Activated T-cell treated with anti-CD3 and anti-CD28 coated beads, Interleukin-2, amount 50 U/mL, for 4 hours (primary cell): ENCODE results near the gene HTR3B. TPM values are rescaled to one million over a fixed set of nuclear protein-coding genes. Genes with fewer than 3 reads are reported as not detected.
"Not testable (repeated sequence)": the region's sequence is repeated elsewhere in the genome, so short reads cannot be mapped to it uniquely, and the experiment has no call there.

Experiments
- ATAC-seq, 2 donors: fragments of 200-7000 bp; cut with Tn5 transposase; one replicate each; pipeline ENCODE4 v1.10.0; 2021
- DNase-seq: peaks from one replicate; pipeline ENCODE4 v3.0.0-alpha.2; 2020
- H3K27me3 Mint-ChIP-seq: one replicate; pipeline ENCODE4 v1.8.0; 2021; ENCODE audit warnings: low read depth, mixed read lengths
- H3K36me3 Mint-ChIP-seq: one replicate; pipeline ENCODE4 v1.8.0; 2022; ENCODE audit warnings: mixed read lengths; ENCODE audit not compliant: insufficient read depth
- H3K4me1 Mint-ChIP-seq: one replicate; pipeline ENCODE4 v1.8.0; 2021; ENCODE audit warnings: low read depth, mixed read lengths
- H3K4me3 Mint-ChIP-seq: one replicate; pipeline ENCODE4 v1.8.0; 2021; ENCODE audit warnings: mild to moderate bottlenecking, moderate library complexity, mixed read lengths
- H3K9me3 Mint-ChIP-seq: one replicate; pipeline ENCODE4 v1.8.0; 2021; ENCODE audit warnings: mixed read lengths
- total RNA-seq, 3 donors: library from RNA; stranded (reverse); gene quantifications; one replicate each; pipeline ENCODE4 v1.2.1, GENCODE V29; 2021

The HTR3B gene
- total RNA-seq, 3 donors from 2014 or later: not detected

DNA sequence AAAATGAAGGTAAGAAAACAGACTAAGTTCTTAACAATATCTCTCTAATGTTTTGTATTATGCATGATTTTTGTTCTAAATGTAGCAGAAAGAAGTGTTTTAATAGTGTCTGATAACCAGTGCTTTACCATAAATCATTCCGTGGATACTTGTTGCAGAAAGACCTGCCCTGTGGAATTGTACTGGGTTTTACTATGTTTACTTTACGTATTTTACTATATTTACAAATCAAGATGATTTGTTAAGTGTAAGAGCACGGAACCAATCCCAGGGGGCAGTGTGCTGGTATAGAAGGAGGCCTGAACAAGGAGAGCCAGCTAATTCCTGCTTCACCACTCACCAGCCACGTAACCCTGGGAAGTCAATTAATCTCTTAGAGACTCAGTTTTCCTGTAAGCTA lies 1.4 kb downstream of the HTR3B start:
- no peaks in the 10 kb centered on the region for H3K9me3 Mint-ChIP-seq
- ATAC-seq (no peak), DNase-seq (no peak)
- H3K4me1 Mint-ChIP-seq: no peaks in the 10 kb centered on the region
- H3K4me3 Mint-ChIP-seq: no peak overlapping the region
- peaks cover 2% of the 10 kb centered on the region for H3K27me3 Mint-ChIP-seq
- H3K36me3 Mint-ChIP-seq: no peaks in the 10 kb centered on the region

DNA sequence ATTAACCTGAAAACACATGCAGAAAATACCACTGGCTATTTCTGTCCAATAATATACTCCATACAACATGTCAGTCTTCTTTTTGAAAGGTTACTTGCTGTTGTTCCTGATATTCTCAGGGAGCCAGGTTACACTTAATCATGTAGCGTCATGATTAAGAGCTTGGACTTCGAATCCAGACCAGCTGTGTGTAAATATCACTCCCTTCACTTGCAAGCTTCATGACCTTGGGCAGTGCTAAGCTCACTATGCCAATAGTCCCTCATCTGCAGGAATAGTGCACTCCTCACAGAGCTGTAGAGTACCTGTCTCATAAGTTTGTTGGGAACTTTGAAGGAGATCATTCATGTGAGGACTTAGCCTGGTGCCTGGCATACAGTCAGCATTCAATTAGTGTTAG lies 1.9 kb downstream of the HTR3B start:
- Mint-ChIP-seq H3K4me3 (no peak overlapping the region), H3K36me3 (no peaks in the 10 kb centered on the region), H3K27me3 (no peaks in the 10 kb centered on the region), H3K4me1 (no peaks in the 10 kb centered on the region), H3K9me3 (no peaks in the 10 kb centered on the region)
- no peak for ATAC-seq
- DNase-seq: no peak

DNA sequence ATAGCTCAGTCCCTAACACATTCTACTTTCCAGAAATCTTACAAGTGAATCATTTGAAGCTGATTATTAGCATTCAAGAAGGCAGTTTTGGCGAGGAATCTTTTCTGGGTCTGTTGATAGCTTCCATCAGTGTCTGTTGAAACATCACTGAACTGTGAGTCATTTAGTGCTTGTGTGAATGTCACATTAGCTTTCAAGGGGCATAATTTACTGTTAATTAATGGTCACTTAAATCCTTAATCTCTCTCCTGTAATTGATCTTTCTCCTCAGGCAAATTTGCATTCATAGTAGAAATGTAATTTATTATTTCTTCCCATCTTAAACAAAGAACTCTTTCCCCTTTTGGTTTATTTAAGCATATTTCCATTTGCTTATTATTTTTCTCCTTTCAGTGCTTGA lies 2.6 kb downstream of the HTR3B start:
- H3K36me3 Mint-ChIP-seq: no peaks in the 10 kb centered on the region
- H3K4me1 Mint-ChIP-seq: no peaks in the 10 kb centered on the region
- H3K9me3 Mint-ChIP-seq: no peaks in the 10 kb centered on the region
- no peak overlapping the region for H3K4me3 Mint-ChIP-seq
- ATAC-seq: no peak
- DNase-seq: no peak
- no peaks in the 10 kb centered on the region for H3K27me3 Mint-ChIP-seq

DNA sequence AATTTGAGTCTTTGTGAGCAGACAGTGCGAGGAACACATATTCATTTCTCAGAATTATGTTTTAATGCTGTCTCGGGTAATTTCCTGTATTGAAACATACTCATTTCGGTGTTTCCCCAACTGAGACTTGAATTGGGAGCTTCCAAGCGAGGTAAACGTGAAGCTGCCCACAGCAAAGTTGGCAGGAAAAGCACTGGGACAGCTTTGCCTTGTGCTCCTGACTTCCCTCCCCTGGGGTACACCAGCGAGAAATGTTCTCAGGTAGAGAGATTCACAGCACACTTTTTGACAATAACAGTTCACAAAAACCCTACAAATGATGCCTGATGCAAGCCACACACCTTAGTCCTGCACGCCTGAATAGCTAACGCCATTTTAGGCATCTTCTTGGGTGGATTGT lies 3.1 kb downstream of the HTR3B start:
- ATAC-seq: no peak
- Mint-ChIP-seq H3K36me3 (no peaks in the 10 kb centered on the region), H3K27me3 (no peaks in the 10 kb centered on the region), H3K9me3 (no peaks in the 10 kb centered on the region), H3K4me3 (no peak overlapping the region), H3K4me1 (no peaks in the 10 kb centered on the region)
- DNase-seq: no peak

DNA sequence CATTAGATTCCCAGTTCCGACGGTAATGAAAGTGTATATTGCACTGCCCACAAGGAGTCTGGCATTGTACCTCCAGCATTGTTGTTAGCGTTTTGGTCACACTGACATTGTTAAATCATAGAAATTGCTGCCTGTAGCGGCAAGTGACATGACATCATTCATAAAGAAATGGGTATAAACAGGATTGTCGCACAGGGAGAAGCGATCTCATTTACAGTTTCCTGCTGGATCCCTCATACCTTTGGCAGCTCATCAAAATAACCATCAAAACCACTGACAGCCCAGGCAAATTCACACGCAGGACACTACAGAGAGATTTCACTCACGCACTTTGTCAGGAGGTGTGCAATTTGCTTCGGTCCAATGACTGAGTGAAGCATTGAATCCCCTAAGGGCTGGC lies 3.5 kb downstream of the HTR3B start:
- Mint-ChIP-seq H3K36me3 (no peaks in the 10 kb centered on the region), H3K27me3 (no peaks in the 10 kb centered on the region), H3K9me3 (no peaks in the 10 kb centered on the region), H3K4me1 (no peaks in the 10 kb centered on the region), H3K4me3 (no peak overlapping the region)
- DNase-seq (no peak), ATAC-seq (no peak)

DNA sequence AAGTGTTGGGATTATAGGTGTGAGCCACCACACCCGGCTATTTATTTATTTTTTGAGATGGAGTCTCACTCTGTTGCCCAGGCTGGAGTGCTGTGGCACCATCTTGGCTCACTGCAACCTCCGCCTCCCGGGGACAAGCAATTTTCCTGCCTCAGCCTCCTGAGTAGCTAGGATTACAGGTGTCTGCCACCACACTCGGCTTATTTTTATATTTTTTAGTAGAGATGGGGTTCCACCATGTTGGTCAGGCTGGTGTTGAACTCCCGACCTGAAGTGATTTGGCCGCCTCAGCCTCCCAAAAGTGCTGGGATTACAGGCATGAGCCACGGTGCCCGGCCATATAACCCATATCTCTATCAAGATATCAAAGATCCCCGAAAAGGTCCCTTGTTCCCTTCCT lies 6.9 kb downstream of the HTR3B start:
- H3K36me3 Mint-ChIP-seq, H3K9me3 Mint-ChIP-seq, ATAC-seq, H3K27me3 Mint-ChIP-seq, DNase-seq, H3K4me3 Mint-ChIP-seq, H3K4me1 Mint-ChIP-seq: not testable (repeated sequence)

DNA sequence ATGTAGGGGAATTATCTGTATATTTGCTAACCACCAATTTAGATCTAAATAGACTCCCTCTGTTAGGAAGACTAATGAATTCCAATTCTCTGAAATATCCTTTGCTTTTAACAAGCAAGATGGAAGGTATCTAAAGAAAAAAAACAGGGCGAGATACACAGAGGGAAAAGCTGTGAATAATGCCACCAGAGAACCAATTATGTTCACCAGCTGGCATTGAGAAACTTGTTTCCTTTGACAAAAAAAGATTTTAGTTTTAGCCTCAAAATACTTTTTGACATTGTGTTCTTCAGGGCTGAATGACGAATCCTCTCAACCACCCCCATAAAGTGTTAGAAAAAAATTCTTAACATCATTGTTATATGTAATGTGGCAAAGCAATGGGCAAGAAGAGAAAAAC lies 19.0 kb downstream of the HTR3B start:
- H3K4me1 Mint-ChIP-seq: no peaks in the 10 kb centered on the region
- no peak overlapping the region for H3K4me3 Mint-ChIP-seq
- ATAC-seq (no peak), DNase-seq (no peak)
- H3K27me3 Mint-ChIP-seq: peaks cover 17% of the 10 kb centered on the region
- no peaks in the 10 kb centered on the region for H3K9me3 Mint-ChIP-seq
- H3K36me3 Mint-ChIP-seq: no peaks in the 10 kb centered on the region

DNA sequence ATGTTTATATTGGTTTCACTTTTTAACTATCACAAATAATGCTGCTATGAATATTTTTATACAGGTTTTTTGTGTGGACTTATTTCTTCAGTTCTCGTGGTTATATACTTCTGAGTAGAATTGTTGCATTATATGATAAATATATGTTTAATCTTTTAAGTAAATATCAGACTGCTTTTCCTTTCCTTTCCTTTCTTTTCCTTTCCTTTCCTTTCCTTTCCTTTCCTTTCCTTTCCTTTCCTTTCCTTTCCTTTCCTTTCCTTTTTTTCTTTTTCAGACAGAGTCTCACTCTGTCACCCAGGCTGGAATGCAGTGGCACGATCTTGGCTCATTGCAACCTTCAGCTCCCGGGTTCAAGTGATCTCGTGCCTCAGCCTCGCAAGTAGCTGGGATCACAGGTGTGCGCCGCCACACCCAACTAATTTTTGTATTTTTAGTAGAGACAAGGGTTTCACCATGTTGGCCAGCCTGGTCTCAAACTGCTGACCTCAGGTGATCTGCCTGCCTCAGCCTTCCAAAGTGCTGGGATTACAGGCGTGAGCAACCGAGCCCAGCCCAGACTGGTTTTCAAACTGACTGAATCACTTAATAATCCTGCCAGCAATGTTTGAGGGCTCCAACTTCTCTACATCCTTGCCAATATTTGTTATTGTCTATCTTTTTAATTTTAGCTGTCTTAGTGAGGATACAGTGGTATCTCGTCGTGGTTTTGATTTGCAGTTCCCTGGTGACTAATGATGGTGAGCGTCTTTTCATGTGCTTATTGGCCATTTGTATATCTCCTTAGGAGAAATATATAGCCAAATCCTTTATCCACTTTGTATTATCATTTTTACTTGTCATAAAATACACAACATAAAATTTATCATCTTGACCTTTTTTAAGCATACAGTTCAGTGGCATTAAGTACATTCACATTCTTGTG lies 21.9 kb downstream of the HTR3B start:
- no peaks in the 10 kb centered on the region for H3K36me3 Mint-ChIP-seq
- no peaks in the 10 kb centered on the region for H3K9me3 Mint-ChIP-seq
- H3K27me3 Mint-ChIP-seq: peaks cover 17% of the 10 kb centered on the region
- no peaks in the 10 kb centered on the region for H3K4me1 Mint-ChIP-seq
- ATAC-seq: no peak
- no peak overlapping the region for H3K4me3 Mint-ChIP-seq
- DNase-seq: no peak

DNA sequence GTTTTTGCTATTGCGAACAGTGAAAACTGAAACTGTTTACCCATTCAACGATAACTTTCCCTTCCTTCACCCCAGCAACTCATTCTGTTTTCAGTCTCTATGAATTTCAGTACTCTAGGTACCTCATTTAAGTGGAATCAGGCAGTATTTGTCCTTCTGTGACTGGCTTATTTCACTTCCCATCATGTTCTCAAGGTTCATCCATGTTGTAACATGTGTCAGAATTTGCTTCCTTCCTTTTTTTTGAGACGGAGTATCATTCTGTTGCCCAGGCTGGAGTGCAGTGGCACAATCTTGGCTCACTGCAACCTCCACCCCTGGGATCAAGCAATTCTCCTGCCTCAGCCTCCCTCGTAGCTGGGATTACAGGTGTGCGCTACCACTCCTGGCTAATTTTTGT lies 23.7 kb downstream of the HTR3B start:
- Mint-ChIP-seq H3K36me3 (no peaks in the 10 kb centered on the region), H3K4me3 (no peak overlapping the region), H3K9me3 (no peaks in the 10 kb centered on the region), H3K27me3 (peaks cover 21% of the 10 kb centered on the region), H3K4me1 (no peaks in the 10 kb centered on the region)
- ATAC-seq (no peak), DNase-seq (no peak)

DNA sequence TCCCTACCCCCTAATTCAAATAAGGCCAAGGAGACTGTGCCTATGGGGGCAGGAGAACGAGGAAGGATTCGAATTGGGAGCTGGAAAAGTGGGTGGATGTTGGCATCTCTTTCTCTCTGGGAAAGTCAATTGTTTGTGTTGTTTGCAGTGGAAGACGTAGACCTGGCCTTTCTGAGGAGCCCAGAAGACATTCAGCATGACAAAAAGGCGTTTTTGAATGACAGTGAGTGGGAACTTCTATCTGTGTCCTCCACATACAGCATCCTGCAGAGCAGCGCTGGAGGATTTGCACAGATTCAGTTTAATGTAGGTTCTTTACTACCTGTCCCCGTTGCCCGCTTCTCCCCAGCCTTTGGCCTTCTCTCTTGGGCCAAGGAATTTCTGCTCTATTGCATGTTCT lies 28.2 kb downstream of the HTR3B start:
- no peaks in the 10 kb centered on the region for H3K36me3 Mint-ChIP-seq
- peaks cover 28% of the 10 kb centered on the region for H3K27me3 Mint-ChIP-seq

DNA sequence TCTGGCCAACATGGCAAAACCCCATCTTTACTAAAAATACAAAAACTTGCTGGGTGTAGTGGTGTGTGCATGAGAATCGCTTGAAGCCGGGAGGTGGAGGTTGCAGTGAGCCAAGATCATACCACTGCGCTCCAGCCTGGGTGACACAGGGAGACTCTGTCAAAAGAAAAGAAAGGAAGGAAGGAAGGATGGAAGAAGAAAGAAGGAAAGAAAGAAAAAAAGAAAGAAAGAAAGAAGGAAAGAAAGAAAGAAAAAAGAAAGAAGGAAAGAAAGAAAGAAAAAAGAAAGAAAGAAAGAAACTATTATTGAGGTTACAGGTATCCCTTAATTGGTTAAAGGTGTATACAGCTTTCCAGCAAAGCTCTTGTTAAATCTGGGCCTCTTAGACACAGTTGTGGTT lies 29.6 kb downstream of the HTR3B start:
- H3K27me3 Mint-ChIP-seq: peaks cover 21% of the 10 kb centered on the region
- ATAC-seq, DNase-seq, H3K36me3 Mint-ChIP-seq, H3K4me3 Mint-ChIP-seq, H3K4me1 Mint-ChIP-seq, H3K9me3 Mint-ChIP-seq: not testable (repeated sequence)

More for the DNA sequence above, 28.2 kb downstream of the HTR3B start:
- H3K4me3 Mint-ChIP-seq: no peak overlapping the region
- peaks cover 7% of the 10 kb centered on the region for H3K4me1 Mint-ChIP-seq
- no peaks in the 10 kb centered on the region for H3K9me3 Mint-ChIP-seq
- no peak for DNase-seq
- no peak for ATAC-seq

DNA sequence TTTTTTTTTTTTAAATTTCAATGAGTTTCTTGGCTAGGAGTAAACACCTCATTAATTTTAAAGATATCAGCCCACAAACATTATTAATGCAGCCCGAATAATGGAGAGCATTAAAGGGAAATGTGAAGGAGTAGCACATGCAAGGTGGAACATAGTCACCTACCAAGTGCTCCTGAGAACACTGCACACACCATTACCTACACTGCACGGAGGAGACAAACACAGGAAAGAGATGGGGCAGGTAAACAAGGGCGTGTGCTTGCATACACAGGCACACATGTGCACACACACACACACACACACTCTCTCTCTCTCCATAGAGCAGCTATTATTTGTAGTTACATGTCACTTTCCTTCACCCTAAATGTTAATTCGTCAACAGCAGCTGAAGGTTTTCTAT lies 30.2 kb downstream of the HTR3B start:
- ATAC-seq (no peak), DNase-seq (no peak)
- Mint-ChIP-seq H3K4me1 (peaks cover 7% of the 10 kb centered on the region), H3K36me3 (no peaks in the 10 kb centered on the region), H3K9me3 (no peaks in the 10 kb centered on the region), H3K27me3 (peaks cover 21% of the 10 kb centered on the region), H3K4me3 (no peak overlapping the region)

DNA sequence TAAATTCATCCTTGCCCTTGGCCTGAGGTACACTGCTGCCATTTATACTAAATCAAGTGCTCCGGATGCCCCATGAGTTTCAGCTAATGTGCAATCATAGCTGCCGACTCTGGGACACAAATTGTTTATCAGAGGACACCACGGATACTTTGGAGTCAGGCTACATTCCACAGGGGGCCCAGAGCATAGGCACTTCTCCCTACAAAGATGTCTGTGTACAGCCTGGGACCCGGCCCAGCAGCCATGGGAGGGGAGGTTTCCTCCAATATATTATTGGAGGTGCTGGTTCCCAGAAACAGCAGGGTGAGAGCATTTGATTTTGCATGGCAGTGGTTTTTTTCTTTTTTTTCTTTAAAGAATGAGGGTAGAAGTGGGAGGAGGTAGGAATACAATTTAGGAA lies 31.3 kb downstream of the HTR3B start:
- H3K27me3 Mint-ChIP-seq: peaks cover 16% of the 10 kb centered on the region
- H3K4me3 Mint-ChIP-seq: no peak overlapping the region
- no peak for DNase-seq
- no peaks in the 10 kb centered on the region for H3K9me3 Mint-ChIP-seq
- H3K36me3 Mint-ChIP-seq: no peaks in the 10 kb centered on the region
- no peak for ATAC-seq
- H3K4me1 Mint-ChIP-seq: peaks cover 7% of the 10 kb centered on the region

DNA sequence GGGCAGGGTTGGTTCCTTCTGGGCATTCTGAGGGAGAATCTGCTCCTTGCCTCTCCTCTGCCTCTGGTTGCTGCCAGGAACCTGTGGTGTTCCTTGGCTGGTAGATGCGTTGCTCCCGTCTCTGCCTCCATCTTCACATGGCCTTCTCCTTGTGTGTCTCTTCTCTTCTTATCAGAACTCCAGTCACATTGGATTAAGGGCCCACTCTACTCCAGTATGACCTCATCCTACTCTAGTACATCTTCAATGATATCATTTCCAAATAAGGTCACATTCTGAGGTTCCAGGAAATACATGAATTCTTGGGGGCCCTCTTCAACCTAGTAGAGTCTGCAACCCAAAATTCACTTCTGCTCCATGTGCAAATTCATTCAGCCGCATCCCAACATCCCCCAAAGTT lies 33.3 kb downstream of the HTR3B start:
- Mint-ChIP-seq H3K4me1 (peaks cover 7% of the 10 kb centered on the region), H3K9me3 (no peaks in the 10 kb centered on the region), H3K27me3 (peaks cover 8% of the 10 kb centered on the region), H3K4me3 (no peak overlapping the region), H3K36me3 (no peaks in the 10 kb centered on the region)
- DNase-seq: no peak
- ATAC-seq: no peak

DNA sequence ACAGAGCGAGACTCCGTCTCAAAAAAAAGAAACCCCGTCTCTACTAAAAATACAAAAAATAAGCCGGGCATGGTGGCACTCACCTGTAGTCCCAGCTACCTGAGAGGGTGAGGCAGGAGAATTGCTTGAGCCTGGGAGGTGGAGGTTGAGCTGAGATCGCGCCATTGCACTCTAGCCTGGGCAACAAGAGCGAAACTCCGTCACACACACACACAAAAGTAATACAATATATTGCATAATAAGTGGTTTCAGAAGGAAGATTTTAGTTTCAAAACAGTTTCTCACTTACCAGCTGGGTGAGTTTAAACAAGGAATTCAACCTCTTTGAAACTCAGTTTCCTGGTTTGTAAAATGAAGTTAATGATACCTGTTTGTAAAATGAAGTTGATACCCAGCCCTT lies 37.7 kb downstream of the HTR3B start:
- no peaks in the 10 kb centered on the region for H3K4me1 Mint-ChIP-seq
- ATAC-seq (no peak), DNase-seq (no peak)
- H3K4me3 Mint-ChIP-seq: no peak overlapping the region
- no peaks in the 10 kb centered on the region for H3K36me3 Mint-ChIP-seq
- no peaks in the 10 kb centered on the region for H3K9me3 Mint-ChIP-seq
- peaks cover 8% of the 10 kb centered on the region for H3K27me3 Mint-ChIP-seq
